HG03558 (cell line): ENCODE results near the gene KIF27.
"Not testable (repeated sequence)": the region's sequence is repeated elsewhere in the genome, so short reads cannot be mapped to it uniquely, and the experiment has no call there.

Experiments used
- ATAC-seq: cut with Tn5 transposase; IDR thresholded peaks from one replicate; pipeline ENCODE4 v1.9.1; 2021; ENCODE audit warnings: moderate number of reproducible peaks; ENCODE audit not compliant: unreplicated experiment; ENCODE audit errors: extremely low read depth

The KIF27 gene

GRCh38 chr9:83817011-83817355, 104.2 kb downstream of the KIF27 start:
- ATAC-seq = not testable (repeated sequence)

- not testable (repeated sequence) for ATAC-seq
Observed at GRCh38 chr9:83815120-83815519, 106.1 kb downstream of the KIF27 start.

GRCh38 chr9:83809213-83809612, 112.0 kb downstream of the KIF27 start:
- not testable (repeated sequence) for ATAC-seq

GRCh38 chr9:83804454-83804853, 116.8 kb downstream of the KIF27 start:
- ATAC-seq = not testable (repeated sequence)

GRCh38 chr9:83803941-83804340, 117.3 kb downstream of the KIF27 start:
- not testable (repeated sequence) for ATAC-seq

GRCh38 chr9:83800236-83801033, 120.8 kb downstream of the KIF27 start:
- ATAC-seq = no peak

GRCh38 chr9:83794051-83794450, 127.2 kb downstream of the KIF27 start:
- ATAC-seq = no peak

GRCh38 chr9:83792746-83793145, 128.5 kb downstream of the KIF27 start:
- no peak for ATAC-seq
